Measurements from ENCODE around the gene PCTP.

Gene PCTP

GRCh38 chr17:55743103-55743679, 7.7 kb upstream of the PCTP start:
- TF ChIP-seq CTCF (IDR thresholded peaks at IDR 0.05; ENCODE audit: insufficient read depth, low read length, poor library complexity, severe bottlenecking): no peak
- Histone ChIP-seq H3K36me3 (ENCODE audit: control insufficient read depth, insufficient read depth, low read length) (no peaks in the 10 kb centered on the region), H3K4me3 (replicated peaks; ENCODE audit: low read depth, low read length) (no peak overlapping the region), H3K27me3 (replicated peaks; ENCODE audit: control insufficient read depth, insufficient read depth, low read length) (no peaks in the 10 kb centered on the region)
- DNase-seq (ENCODE audit: extremely low read depth, insufficient read length): no peak

DNA sequence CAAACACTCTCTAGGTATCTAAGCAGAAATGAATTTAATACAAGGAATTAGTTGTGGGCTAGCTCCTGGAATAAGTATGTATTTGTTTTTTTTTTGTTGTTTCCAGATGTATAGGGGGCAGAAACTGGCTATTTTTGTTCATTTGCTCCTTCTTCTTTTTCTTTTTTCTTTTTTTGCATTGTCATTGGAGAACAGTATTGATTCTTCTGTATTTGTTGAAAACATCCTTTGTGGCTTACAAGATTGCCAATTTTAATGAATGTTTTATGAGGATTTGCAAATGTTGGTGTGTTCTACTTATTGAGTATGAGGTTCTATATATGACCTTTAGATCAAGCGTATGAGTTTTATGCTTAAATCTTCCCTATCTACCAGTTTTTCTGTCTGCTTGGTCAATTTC, 5.6 kb upstream of the PCTP start:
- Histone ChIP-seq H3K4me3 (replicated peaks; ENCODE audit: low read depth, low read length) (no peak overlapping the region), H3K27me3 (replicated peaks; ENCODE audit: control insufficient read depth, insufficient read depth, low read length) (no peaks in the 10 kb centered on the region), H3K36me3 (ENCODE audit: control insufficient read depth, insufficient read depth, low read length) (no peaks in the 10 kb centered on the region)
- TF ChIP-seq CTCF (IDR thresholded peaks at IDR 0.05; ENCODE audit: insufficient read depth, low read length, poor library complexity, severe bottlenecking): no peak
- DNase-seq (ENCODE audit: extremely low read depth, insufficient read length): no peak

- no peak for DNase-seq (ENCODE audit: extremely low read depth, insufficient read length)
- H3K27me3 ChIP-seq (replicated peaks; ENCODE audit: control insufficient read depth, insufficient read depth, low read length): no peaks in the 10 kb centered on the region
- H3K36me3 ChIP-seq (ENCODE audit: control insufficient read depth, insufficient read depth, low read length): no peaks in the 10 kb centered on the region
- no peak overlapping the region for H3K4me3 ChIP-seq (replicated peaks; ENCODE audit: low read depth, low read length)
- no peak for TF ChIP-seq CTCF (IDR thresholded peaks at IDR 0.05; ENCODE audit: insufficient read depth, low read length, poor library complexity, severe bottlenecking)
Measured at GRCh38 chr17:55746466-55746865, 4.4 kb upstream of the PCTP start.

- Histone ChIP-seq H3K4me3 (replicated peaks; ENCODE audit: low read depth, low read length) (no peak overlapping the region), H3K36me3 (ENCODE audit: control insufficient read depth, insufficient read depth, low read length) (no peaks in the 10 kb centered on the region), H3K27me3 (replicated peaks; ENCODE audit: control insufficient read depth, insufficient read depth, low read length) (no peaks in the 10 kb centered on the region)
- DNase-seq (ENCODE audit: extremely low read depth, insufficient read length): no peak
- TF ChIP-seq CTCF (IDR thresholded peaks at IDR 0.05; ENCODE audit: insufficient read depth, low read length, poor library complexity, severe bottlenecking): no peak
Measured at GRCh38 chr17:55747209-55747608, 3.6 kb upstream of the PCTP start.

DNA sequence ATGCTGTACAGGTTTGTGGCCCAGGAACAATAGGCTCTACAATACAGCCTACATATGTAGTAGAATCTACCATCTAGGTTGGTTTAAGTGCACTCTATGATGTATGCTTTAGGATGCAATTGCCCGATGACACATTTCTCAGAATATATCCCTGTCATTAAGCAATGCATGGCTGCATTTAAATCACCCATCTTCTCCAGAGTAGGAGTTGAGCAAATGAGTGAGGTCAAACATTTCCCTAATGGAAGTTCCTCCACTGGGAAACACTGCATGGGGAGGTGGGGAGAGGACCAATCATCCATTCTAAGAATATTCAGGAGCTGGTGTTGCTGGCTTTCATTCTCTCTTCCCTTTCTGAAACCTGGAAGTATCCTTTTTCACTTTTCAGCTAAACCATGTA, 2.0 kb upstream of the PCTP start:
- DNase-seq (ENCODE audit: extremely low read depth, insufficient read length): no peak
- Histone ChIP-seq H3K36me3 (ENCODE audit: control insufficient read depth, insufficient read depth, low read length) (no peaks in the 10 kb centered on the region), H3K27me3 (replicated peaks; ENCODE audit: control insufficient read depth, insufficient read depth, low read length) (no peaks in the 10 kb centered on the region), H3K4me3 (replicated peaks; ENCODE audit: low read depth, low read length) (no peak overlapping the region)
- TF ChIP-seq CTCF (IDR thresholded peaks at IDR 0.05; ENCODE audit: insufficient read depth, low read length, poor library complexity, severe bottlenecking): no peak

DNA sequence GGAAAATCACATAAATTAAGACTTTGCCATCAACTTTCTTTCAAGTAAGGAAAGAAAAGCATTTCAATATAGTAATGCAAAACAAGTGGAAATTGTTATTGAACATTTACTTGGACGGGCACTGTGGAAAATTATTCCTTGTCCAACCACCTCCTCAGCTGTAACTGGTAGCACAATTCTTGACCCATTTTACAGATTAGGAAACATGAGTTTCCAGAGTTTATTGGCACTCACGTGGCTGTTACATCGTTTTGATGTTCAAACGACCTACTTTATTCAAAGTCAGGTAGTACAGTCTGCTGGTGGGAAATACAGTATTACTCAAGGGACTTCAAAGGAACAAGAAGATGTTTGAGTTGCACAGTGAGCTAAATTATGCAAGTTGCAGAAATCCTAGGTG, 866 bp upstream of the PCTP start:
- no peak for DNase-seq (ENCODE audit: extremely low read depth, insufficient read length)
- no peak for TF ChIP-seq CTCF (IDR thresholded peaks at IDR 0.05; ENCODE audit: insufficient read depth, low read length, poor library complexity, severe bottlenecking)
- Histone ChIP-seq H3K36me3 (ENCODE audit: control insufficient read depth, insufficient read depth, low read length) (no peaks in the 10 kb centered on the region), H3K27me3 (replicated peaks; ENCODE audit: control insufficient read depth, insufficient read depth, low read length) (no peaks in the 10 kb centered on the region), H3K4me3 (replicated peaks; ENCODE audit: low read depth, low read length) (no peak overlapping the region)

Measured in GM06990 (cell line).